HG03469 (cell line): ENCODE results near the gene DCLK3.

Experiments used
- ATAC-seq: cut with Tn5 transposase; IDR thresholded peaks from one replicate; pipeline ENCODE4 v1.9.1; 2021; ENCODE audit warnings: mild to moderate bottlenecking, moderate library complexity, moderate number of reproducible peaks; ENCODE audit not compliant: unreplicated experiment

DCLK3 gene, protein sequence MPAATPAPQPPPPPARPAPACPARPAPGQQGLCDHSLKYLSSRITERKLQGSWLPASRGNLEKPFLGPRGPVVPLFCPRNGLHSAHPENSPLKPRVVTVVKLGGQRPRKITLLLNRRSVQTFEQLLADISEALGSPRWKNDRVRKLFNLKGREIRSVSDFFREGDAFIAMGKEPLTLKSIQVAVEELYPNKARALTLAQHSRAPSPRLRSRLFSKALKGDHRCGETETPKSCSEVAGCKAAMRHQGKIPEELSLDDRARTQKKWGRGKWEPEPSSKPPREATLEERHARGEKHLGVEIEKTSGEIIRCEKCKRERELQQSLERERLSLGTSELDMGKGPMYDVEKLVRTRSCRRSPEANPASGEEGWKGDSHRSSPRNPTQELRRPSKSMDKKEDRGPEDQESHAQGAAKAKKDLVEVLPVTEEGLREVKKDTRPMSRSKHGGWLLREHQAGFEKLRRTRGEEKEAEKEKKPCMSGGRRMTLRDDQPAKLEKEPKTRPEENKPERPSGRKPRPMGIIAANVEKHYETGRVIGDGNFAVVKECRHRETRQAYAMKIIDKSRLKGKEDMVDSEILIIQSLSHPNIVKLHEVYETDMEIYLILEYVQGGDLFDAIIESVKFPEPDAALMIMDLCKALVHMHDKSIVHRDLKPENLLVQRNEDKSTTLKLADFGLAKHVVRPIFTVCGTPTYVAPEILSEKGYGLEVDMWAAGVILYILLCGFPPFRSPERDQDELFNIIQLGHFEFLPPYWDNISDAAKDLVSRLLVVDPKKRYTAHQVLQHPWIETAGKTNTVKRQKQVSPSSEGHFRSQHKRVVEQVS

GRCh38 chr3:36763850-36764703 is at the start of gene DCLK3:
Gene DCLK3 (minus strand): TSS chr3:36764553. CDS start chr3:36764263, 290 bp downstream.
- no peak for ATAC-seq

GRCh38 chr3:36813305-36813704 is 49.0 kb upstream of the DCLK3 start:
- ATAC-seq = no peak

DNA sequence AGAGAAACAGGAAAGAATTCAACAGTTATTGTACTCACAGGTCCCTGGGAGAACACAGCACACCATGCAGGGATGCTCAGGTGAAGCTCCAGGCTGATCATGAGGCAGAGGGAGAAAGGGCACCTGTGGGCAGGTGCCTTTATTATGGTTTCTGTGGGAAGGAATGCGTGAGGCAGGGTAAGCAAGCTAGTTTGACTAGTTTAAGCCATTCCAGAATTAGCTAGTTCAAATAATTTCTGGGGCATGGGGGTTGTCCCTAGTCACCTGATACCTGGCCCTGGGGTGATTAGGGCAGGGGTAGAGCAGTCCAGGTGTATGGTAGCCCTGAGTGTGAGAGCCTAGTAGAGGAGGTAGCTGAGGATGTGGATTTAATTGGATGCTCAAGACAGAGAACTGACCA is 47.9 kb upstream of the DCLK3 start:
- ATAC-seq = no peak

DNA sequence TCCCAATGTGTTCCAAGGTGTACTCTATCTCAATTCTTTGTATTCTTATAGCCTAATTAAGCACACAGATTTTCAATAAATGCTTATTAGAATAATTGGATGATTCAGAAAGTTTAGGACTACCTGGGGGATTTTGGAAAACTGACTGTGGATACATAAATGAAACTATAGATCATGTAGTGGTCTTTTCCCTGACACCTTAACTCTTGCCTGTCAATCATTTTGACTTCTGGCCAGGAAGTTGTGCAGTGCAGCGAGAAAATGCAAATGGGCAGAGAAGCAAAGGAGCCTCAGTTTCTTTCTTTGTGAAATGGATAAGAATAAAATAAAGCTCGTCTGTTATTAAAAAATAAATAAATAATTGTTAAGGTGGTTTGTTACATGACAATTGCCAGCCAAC is 47.4 kb upstream of the DCLK3 start:
- no peak for ATAC-seq

DNA sequence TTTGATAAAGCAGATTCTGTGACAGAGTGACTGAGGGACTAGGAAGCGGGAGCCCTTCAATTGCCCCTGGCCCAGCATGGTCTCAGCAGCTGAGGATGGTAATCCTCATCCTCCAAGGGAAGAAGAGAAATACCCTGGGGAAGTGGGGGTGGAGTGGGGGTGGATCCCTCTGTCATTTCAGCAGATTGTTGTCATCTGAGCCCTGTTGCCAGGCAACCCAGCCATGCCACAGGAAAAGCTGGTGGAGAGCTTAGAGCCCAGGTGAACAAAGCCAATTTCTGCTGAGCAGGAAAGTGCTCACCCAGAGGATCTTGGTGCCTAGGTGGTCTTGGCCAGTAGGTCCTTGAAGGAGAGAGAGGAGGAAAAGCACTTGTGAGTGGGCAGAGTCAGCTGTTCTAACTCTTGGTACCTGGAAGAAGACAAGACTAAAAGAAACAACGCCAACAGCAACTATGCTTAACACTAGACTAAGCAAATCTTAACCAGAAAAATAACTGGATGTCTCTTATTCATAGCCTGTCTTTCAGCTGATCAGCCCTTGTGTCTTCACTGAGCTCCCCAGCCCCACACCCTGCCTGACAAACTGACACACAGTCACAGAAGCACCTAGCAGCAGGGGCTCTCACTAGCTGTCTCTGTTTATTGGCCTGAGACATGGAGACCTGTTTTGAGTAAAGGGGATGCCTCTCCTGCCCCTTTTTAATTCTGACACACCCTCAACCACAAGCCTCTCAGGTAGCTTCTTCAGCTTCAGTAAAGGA is 40.1 kb upstream of the DCLK3 start:
- no peak for ATAC-seq

- ATAC-seq = no peak
Measured at GRCh38 chr3:36803091-36803791, 38.9 kb upstream of the DCLK3 start.

GRCh38 chr3:36800533-36801116 is 36.3 kb upstream of the DCLK3 start:
- no peak for ATAC-seq

DNA sequence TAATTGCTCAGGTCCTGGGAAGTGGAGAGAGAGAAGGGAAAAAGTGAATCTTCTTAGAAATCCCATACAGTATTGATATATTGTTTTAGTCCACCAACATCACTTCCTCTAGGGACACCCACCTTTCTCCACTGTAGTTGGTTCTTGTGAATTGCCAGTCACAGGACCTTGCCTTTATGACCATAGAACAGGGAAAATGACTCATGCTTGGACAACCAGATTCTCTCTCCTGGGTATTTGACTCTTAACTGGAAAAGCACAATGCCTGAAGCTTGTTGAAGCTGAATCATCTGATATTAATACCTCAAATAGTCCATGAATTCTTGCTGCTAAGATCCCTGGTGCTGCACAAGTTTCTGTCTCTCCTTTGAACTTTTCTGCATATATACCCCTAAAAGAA is 32.5 kb upstream of the DCLK3 start:
- no peak for ATAC-seq

GRCh38 chr3:36796161-36796560 is 31.8 kb upstream of the DCLK3 start:
- ATAC-seq = no peak

DNA sequence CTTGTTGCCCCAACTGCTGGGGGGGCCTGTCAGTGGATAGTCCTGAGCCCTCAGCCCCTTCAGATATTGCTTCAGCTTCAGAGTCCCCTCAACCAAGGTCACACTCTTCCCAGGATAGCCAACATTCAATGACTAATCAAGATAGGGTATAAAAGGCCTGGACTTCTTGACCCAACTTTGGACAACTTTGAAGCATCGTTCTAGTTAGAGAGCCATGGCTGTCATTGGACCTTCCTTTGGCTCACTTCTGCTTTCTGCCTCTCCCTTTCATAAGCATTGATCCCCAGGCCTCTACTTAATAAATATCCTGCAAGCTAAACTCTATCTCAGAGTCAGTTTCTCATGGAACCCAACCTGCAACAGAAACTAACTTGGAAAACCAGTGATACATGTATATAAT is 31.3 kb upstream of the DCLK3 start:
- ATAC-seq = no peak

DNA sequence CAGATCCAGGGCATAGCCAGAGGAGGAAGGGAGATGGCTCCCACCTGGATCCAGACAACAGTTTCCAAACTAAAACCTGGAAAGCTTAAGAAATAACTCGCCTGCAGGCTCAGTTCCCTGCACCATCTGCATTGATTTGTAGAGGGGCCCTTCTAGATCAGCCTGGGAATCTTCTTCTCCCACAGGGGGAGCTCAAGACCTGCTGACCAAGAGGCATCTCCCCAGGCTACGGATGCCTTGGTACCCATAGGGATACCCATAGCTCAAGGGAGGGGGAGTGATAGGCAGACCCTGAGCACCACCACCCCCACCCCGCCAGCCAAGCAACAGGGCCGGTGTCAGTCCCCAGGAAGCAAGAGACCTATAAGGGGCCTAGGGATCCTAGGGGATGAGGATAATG is 28.0 kb upstream of the DCLK3 start:
- ATAC-seq = no peak

GRCh38 chr3:36790765-36791164 is 26.4 kb upstream of the DCLK3 start:
- ATAC-seq = no peak

GRCh38 chr3:36786921-36787890 is 22.9 kb upstream of the DCLK3 start:
- no peak for ATAC-seq

GRCh38 chr3:36784138-36784635 is 19.8 kb upstream of the DCLK3 start:
- no peak for ATAC-seq

- peak; percentile 38 for ATAC-seq
Measured at GRCh38 chr3:36777424-36778218, 13.3 kb upstream of the DCLK3 start.

- no peak for ATAC-seq
Measured at GRCh38 chr3:36776436-36776835, 12.1 kb upstream of the DCLK3 start.

DNA sequence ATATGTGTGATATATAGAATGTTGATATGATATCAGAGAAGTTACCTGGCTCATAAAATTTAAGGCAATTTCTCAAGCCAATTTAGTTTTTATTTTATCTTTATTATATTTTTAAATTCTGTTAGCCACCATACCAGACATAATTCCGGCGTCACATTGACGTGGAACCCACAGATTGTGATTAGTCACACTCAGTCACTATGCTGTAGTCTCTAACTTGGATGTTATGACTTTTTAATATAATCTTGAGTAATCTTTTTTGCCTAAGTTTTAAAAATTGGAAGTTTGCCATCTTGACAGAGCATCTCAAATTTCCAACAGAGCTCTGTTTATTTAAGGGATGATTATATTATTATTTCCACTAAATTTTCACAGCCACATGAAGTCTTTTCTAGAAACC is 9.7 kb upstream of the DCLK3 start:
- ATAC-seq = no peak
